Vagina (tissue), 2 donors: ENCODE data around the gene CRKL.

ENCODE experiments used
- CTCF ChIP-seq, 3 experiments: fragments of 450-650 bp in 2 of 3; fragments of 200-600 bp in 1 of 3; sonication (generic) in 1 of 3; IDR thresholded peaks; one replicate each; pipeline ENCODE4 v1.5.1; 2017 to 2019; ENCODE audit warnings: antibody characterized with exemption in 3 of 3, mild to moderate bottlenecking in 2 of 3, moderate library complexity in 2 of 3
- POLR2A ChIP-seq, 2 donors: fragments of 450-650 bp; IDR thresholded peaks; one replicate each; pipeline ENCODE4 v1.6.1; 2017; ENCODE audit warnings: antibody characterized with exemption in 2 of 2, mild to moderate bottlenecking in 2 of 2, moderate library complexity in 2 of 2
- POLR2AphosphoS5 ChIP-seq, 2 donors: sonication (generic); formaldehyde crosslinking; IDR thresholded peaks; one replicate each; pipeline ENCODE4 v1.9.0; 2017; ENCODE audit warnings: antibody characterized with exemption in 2 of 2, mild to moderate bottlenecking in 2 of 2, low read depth in 1 of 2; ENCODE audit not compliant: insufficient read depth in 1 of 2

GRCh38 chr22:21001601-21002325 lies 84.6 kb downstream of the CRKL start, which contains the start of gene THAP7:
- peak in 1 of 2 donors; percentile 71 for TF ChIP-seq POLR2A (IDR thresholded peaks at IDR 0.05)
- TF ChIP-seq CTCF (IDR thresholded peaks at IDR 0.05): peak in 1 of 3 experiments; percentile 7
- TF ChIP-seq POLR2AphosphoS5 (IDR thresholded peaks at IDR 0.05; ENCODE audit: insufficient read depth in 1 of 2, low read depth in 1 of 2): peak; percentile 96 to 98
